GDM1 (cell line): ENCODE data around the gene SLC6A13.
"Not testable (repeated sequence)": the region's sequence is repeated elsewhere in the genome, so short reads cannot be mapped to it uniquely, and the experiment has no call there.

Source experiments
- DNase-seq: peaks from one replicate; lab custom pipeline; 2025; lab: John Stamatoyannopoulos, UW

SLC6A13 gene

GRCh38 chr12:233615-233968, 29.0 kb downstream of the SLC6A13 start:
- no peak for DNase-seq

DNA sequence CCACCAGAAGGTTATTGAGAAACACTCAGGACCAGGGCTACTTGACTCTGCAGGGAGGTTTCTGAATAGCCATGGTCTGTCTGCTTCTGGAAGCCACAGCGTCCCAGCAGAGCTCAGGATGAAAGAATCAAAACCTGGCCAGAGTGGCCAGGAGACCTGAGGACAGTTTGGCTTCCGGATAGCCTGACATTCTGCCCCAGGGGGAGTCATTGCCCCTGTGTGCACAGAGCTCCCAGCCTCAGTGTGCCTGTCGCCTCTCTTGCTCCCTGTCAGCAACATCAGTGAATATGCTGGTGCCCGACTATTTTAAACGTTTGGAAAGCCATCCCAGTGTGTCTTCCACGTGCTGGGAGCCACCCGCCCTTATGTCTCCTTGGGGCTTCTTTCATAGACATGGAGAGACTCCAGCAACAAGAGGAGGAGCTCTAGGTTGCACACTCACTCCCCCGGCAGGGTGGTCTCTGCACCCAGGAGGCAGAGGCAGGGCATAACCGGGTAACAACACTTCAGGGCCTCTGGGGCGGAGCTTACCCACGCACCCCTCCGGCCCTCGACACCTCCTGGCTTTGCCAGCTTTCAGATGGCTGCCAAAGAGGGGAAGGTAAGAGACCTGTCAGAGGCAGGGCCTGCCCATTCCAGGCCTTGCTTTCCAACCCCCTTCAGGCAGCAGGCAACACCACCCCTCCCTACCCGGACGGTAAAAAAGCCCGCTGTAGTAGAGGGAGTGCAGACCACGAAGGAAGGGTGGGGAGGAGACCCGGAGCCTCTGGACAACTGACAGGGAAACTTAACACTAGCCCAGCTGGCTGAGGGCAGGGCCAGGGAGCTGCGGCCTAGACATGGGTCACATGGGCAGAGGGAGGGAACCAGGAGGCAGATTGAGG, 29.7 kb downstream of the SLC6A13 start:
- DNase-seq = no peak

DNA sequence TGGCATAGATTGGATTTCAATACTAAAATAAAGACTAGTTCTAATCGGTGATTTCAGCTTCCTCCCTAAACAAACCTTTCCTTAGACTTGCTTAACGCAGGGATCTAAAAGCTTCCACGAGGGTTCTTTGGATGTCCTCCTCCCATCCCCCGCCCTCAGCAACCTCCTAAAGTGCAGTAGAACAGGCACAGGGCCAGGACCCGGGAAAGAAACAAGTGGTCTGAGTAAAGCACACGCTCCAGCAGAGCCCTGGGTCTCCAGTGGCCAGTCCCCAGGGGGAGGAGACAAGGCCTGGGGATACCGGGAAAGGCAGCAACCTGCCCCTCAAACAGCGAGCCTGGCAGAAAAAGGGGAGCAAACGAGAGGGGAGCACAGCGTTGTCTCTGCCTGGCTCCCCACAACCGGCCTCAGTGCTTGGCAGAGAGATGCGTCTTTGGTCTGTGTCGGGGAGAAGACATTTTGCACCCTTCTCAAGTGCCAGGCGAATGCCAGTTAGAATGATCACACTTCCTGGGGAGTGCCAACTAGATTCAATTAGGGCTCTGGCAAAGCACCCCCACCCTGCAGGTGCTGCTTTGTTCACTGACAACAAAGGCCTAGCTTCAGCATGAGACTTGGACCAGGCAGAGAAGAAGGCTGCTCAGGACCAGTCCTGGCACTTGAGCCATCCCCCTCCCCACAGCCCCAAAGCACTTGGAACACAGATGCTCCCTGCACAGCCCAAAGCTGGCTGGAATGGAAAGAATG, 31.5 kb downstream of the SLC6A13 start:
- DNase-seq = no peak

DNA sequence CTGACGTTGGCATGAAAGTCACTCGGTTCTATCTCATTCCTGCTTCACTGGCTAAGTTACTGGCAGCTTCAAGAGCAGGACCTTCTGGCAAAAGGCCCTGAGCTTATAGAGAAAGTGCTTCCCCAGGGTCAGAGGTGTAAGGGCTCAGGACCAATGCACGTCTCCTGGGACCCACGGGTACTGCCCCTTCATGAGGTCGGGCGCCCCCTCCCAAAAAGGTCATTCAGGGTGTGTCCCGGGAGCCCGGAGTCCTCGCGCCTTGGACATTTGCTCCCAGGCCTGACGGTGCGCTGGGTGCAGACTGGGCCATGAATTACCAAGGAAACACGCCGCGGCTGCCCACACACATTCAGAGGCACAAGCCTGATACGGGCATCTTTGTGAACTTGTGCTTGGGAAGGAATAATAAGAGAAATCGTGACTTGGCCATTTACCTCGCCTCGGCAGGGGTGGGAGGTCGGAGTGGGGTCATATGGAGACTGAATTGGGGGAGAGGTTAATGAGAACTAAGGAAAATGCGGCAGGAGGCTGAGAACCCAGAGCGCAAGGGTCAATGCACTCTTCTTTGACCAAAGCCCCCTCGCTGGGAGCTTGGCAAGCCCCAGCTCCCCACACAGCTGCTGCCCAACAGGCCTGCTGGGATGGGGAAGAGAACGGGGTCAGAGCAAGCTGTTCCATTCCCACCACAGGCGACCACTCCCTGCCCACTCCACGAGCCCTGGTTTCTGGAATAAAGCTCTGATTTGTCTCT, 33.0 kb downstream of the SLC6A13 start:
- DNase-seq = no peak

- no peak for DNase-seq
Measured at GRCh38 chr12:228846-229200, 33.8 kb downstream of the SLC6A13 start.

DNA sequence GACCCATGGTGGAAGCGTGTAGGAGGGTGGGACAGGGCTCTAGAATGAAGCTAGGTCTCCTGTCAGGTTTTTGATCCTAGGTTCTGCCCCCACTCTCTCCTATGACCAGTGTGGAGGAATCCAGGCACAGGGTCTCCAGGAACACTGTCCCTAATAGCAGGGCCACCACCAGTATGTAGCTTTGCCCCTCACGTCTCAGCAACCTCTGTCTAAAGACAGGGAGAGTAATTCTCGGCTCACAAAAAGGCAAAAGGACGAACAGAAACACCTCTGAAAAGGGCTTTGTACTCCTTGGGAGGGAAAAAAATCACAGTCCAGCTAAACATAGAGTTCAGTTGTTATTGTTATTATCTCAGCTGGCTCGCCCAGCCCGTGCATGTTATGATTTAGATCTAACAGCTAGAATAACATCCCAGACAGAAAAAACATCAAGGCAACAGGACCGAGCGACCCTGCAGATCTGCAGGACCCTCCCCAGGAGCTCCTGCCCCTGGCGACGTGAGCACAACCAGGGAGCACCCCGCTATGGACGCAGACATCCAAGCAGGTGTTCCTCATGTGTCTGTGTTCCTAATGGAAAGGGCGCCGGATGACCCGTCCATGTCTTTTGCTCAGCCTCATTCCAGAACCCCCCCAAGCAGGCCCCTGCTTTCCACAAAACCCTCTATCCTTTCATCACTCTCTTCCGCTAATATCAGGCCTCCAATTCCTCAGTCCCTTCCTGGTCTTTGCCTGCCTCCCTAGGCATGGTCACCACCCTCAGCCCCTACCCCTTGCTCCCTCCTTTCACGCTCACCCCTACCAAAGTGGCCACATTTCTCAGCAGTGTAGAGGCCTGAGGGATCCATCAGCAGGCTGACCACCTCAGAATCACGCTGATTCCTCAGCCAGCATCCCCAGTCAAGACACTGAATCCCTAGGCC, 34.5 kb downstream of the SLC6A13 start:
- DNase-seq = no peak

GRCh38 chr12:227286-227915, 35.2 kb downstream of the SLC6A13 start:
- no peak for DNase-seq

GRCh38 chr12:226401-226800, 36.2 kb downstream of the SLC6A13 start:
- no peak for DNase-seq

GRCh38 chr12:225012-225411, 37.6 kb downstream of the SLC6A13 start:
- DNase-seq = no peak

GRCh38 chr12:224330-224729, 38.3 kb downstream of the SLC6A13 start:
- DNase-seq = no peak

DNA sequence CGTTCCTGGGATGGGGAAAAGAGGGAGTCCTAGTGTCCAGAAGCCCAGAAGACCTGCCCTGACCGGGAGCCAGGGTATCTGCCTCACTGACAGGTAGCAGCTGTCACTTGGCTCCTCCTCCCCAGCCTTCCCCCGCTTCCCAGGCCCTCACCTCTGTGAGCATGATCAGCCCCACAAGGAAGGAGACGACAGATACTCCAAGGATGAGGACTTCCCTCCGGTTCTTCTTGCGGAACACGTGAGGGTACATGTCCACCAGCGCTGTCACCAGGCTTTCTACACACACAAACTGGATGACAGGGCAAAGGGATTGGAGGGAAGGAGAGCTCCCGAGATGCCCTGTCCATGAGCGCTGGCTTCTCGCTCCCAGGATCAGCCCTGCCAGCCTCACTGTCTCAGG, 38.8 kb downstream of the SLC6A13 start:
- DNase-seq = no peak

DNA sequence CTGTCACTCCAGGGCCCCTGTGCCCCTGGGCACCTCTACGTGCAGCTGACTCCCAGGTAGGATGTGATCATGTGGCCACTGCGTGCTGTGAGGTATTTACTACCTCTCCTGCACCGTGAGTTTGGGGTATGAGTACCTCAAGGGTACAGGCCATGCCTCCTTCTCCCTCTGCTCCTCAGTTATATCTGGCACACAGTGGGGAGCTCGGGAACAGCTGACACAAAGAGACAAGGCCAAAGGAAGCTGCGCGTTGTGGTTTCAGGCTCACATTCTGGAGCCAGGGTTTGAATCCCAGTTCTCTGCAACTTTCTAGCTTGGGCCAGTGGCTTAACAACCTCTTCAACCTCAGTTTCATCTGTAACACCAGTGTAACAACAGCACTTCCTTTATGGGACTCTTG, 40.9 kb downstream of the SLC6A13 start:
- DNase-seq = no peak

GRCh38 chr12:220946-221550, 41.6 kb downstream of the SLC6A13 start:
- no peak for DNase-seq

DNA sequence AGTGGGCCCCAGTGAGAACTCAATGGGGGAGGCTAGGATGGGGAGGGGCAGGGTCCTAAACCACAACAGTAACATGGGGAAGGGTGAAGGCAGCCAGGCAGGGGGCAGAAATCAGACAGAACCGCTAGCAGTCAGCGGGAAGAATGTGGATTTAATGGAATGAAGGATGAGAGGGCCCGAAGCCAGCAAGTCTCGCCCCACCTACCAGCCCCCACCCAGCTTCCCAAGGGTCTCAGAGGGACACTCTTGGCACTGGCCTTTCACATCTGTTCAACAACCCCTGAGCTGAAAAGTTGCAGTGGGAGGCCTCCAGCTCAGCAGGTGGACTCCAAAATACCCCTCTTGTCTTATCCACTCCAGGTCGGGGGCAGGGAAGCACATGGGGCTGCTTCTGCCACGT, 42.1 kb downstream of the SLC6A13 start:
- no peak for DNase-seq

- DNase-seq = peak; percentile 74
Measured at GRCh38 chr12:219891-220352, 42.7 kb downstream of the SLC6A13 start.

GRCh38 chr12:218728-219590, 43.7 kb downstream of the SLC6A13 start:
- DNase-seq = no peak

- DNase-seq = no peak
Measured at GRCh38 chr12:218221-218620, 44.4 kb downstream of the SLC6A13 start.

GRCh38 chr12:217029-217428, 45.6 kb downstream of the SLC6A13 start:
- not testable (repeated sequence) for DNase-seq

DNA sequence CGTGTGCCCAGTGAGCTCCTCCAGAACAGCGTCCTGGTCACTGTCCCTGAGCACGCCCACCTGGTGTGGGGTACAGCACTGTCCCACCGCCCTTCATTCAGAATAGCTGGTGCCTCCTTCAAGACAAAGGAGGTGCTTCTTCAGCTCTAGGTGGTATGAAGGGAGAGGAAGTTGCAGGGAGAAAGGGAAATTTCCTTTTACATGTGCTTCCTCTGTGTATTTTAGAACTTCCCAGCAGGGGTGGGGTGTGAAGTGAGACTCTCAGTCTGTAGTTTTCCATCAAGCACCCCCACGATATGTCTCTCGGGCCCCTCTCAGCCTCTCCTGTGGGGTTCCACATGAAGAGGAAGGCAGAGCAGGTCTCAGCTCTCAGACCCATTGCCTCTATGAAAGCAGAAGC, 47.5 kb downstream of the SLC6A13 start:
- no peak for DNase-seq
